Measurements from ENCODE around the gene SESN1. TPM values are rescaled to one million over a fixed set of nuclear protein-coding genes. Genes with fewer than 3 reads are reported as not detected.

SESN1 gene
- total RNA-seq, 1 donor from 2014 or later: 9.1 TPM

- TF ChIP-seq CTCF (IDR thresholded peaks at IDR 0.05): no peak
- intact Hi-C loops (cut with micrococcal nuclease): no loop called here
- Mint-ChIP-seq H3K4me1 (no peaks in the 10 kb centered on the region), H3K4me3 (no peak overlapping the region), H3K9me3 (no peaks in the 10 kb centered on the region), H3K36me3 (ENCODE audit: low read depth) (peaks cover 1% of the 10 kb centered on the region), H3K27ac (no peak overlapping the region), H3K27me3 (no peaks in the 10 kb centered on the region)
- CTCF ChIA-PET: no interaction called here
- ATAC-seq (ENCODE audit: low read depth) (no peak), DNase-seq (no peak)
- POLR2A ChIA-PET: no interaction called here
Observed at GRCh38 chr6:109130065-109130464, 35.4 kb upstream of the SESN1 start.

GRCh38 chr6:109125504-109125903, 30.9 kb upstream of the SESN1 start:
- Mint-ChIP-seq H3K4me1 (peaks cover 13% of the 10 kb centered on the region), H3K27ac (no peak overlapping the region), H3K4me3 (no peak overlapping the region), H3K27me3 (no peaks in the 10 kb centered on the region), H3K36me3 (ENCODE audit: low read depth) (peaks cover 1% of the 10 kb centered on the region), H3K9me3 (no peaks in the 10 kb centered on the region)
- TF ChIP-seq CTCF (IDR thresholded peaks at IDR 0.05): no peak
- DNase-seq: no peak
- no peak for ATAC-seq (ENCODE audit: low read depth)
- POLR2A ChIA-PET: interaction anchor here (1.6 kb wide), 1 partner anchor 31 kb away, joined by 3 read pairs; no protein-coding TSS in a partner anchor
- intact Hi-C loops (cut with micrococcal nuclease): no loop called here
- CTCF ChIA-PET: no interaction called here

GRCh38 chr6:109124219-109124618, 29.6 kb upstream of the SESN1 start:
- H3K36me3 Mint-ChIP-seq (ENCODE audit: low read depth): no peaks in the 10 kb centered on the region
- H3K27ac Mint-ChIP-seq: no peak overlapping the region
- no peaks in the 10 kb centered on the region for H3K27me3 Mint-ChIP-seq
- ATAC-seq (ENCODE audit: low read depth) (no peak), DNase-seq (no peak)
- ChIA-PET CTCF (no interaction called here), POLR2A (interaction anchor here (0.6 to 1.6 kb wide), 2 partner anchors 30 to 1845 kb away, joined by 3 to 4 read pairs; no protein-coding TSS in a partner anchor)
- TF ChIP-seq CTCF (IDR thresholded peaks at IDR 0.05): no peak
- H3K9me3 Mint-ChIP-seq: no peaks in the 10 kb centered on the region
- peaks cover 24% of the 10 kb centered on the region for H3K4me1 Mint-ChIP-seq
- H3K4me3 Mint-ChIP-seq: no peak overlapping the region
- intact Hi-C loops (cut with micrococcal nuclease): no loop called here

GRCh38 chr6:109121411-109121810, 26.8 kb upstream of the SESN1 start:
- intact Hi-C loops (cut with micrococcal nuclease): no loop called here
- CTCF ChIA-PET: no interaction called here
- H3K4me3 Mint-ChIP-seq: no peak overlapping the region

GRCh38 chr6:109118871-109119354, 24.3 kb upstream of the SESN1 start:
- H3K27ac Mint-ChIP-seq: no peak overlapping the region
- CTCF ChIA-PET: no interaction called here
- H3K4me3 Mint-ChIP-seq: no peak overlapping the region
- ATAC-seq (ENCODE audit: low read depth) (no peak), DNase-seq (no peak)
- H3K9me3 Mint-ChIP-seq: no peaks in the 10 kb centered on the region
- H3K27me3 Mint-ChIP-seq: no peaks in the 10 kb centered on the region
- peaks cover 45% of the 10 kb centered on the region for H3K4me1 Mint-ChIP-seq
- intact Hi-C loops (cut with micrococcal nuclease): no loop called here
- no peaks in the 10 kb centered on the region for H3K36me3 Mint-ChIP-seq (ENCODE audit: low read depth)
- no peak for TF ChIP-seq CTCF (IDR thresholded peaks at IDR 0.05)
- POLR2A ChIA-PET: interaction anchor here (2.4 kb wide), 1 partner anchor 24 kb away, joined by 20 read pairs; the partner anchor contains the start of genes CEP57L1 and SESN1

More at GRCh38 chr6:109121411-109121810, 26.8 kb upstream of the SESN1 start:
- H3K36me3 Mint-ChIP-seq (ENCODE audit: low read depth): no peaks in the 10 kb centered on the region
- H3K27ac Mint-ChIP-seq: no peak overlapping the region
- peaks cover 45% of the 10 kb centered on the region for H3K4me1 Mint-ChIP-seq
- DNase-seq (no peak), ATAC-seq (ENCODE audit: low read depth) (no peak)
- H3K27me3 Mint-ChIP-seq: no peaks in the 10 kb centered on the region
- POLR2A ChIA-PET: no interaction called here
- no peak for TF ChIP-seq CTCF (IDR thresholded peaks at IDR 0.05)
- H3K9me3 Mint-ChIP-seq: no peaks in the 10 kb centered on the region

All from activated B cell treated with CpG ODN at 0.5 μM for 24 hours (primary cell).